Naive B cell (primary cell): Measurements from ENCODE around the gene P4HA2. TPM values are rescaled to one million over a fixed set of nuclear protein-coding genes. Genes with fewer than 3 reads are reported as not detected.
"Not testable (repeated sequence)": the region's sequence is repeated elsewhere in the genome, so short reads cannot be mapped to it uniquely, and the experiment has no call there.

Experiments used
- ATAC-seq, 2 donors: fragments of 150-1000 bp; cut with Tn5 transposase; 2 replicates each; pipeline ENCODE4 v1.10.0; 2021; ENCODE audit warnings: low read depth in 2 of 2, mild to moderate bottlenecking in 2 of 2, moderate library complexity in 2 of 2
- DNase-seq: peaks from one replicate; pipeline ENCODE4 v3.0.0; 2022
- H3K27ac Mint-ChIP-seq, 6 donors: one replicate each; pipeline ENCODE4 v1.8.0; 2020 to 2022; ENCODE audit warnings: mild to moderate bottlenecking in 6 of 6, mixed read lengths in 6 of 6, moderate library complexity in 5 of 6, inconsistent platforms in 2 of 6
- H3K27me3 Mint-ChIP-seq, 3 donors: one replicate each; pipeline ENCODE4 v1.8.0; 2021 to 2022; ENCODE audit warnings: mixed read lengths in 3 of 3, mild to moderate bottlenecking in 1 of 3
- H3K36me3 Mint-ChIP-seq, 2 donors: one replicate each; pipeline ENCODE4 v1.8.0; 2020 to 2022; ENCODE audit warnings: mixed read lengths in 2 of 2, inconsistent platforms in 1 of 2, mild to moderate bottlenecking in 1 of 2
- H3K4me1 Mint-ChIP-seq, 3 donors: one replicate each; pipeline ENCODE4 v1.8.0; 2020 to 2022; ENCODE audit warnings: mixed read lengths in 3 of 3, inconsistent platforms in 1 of 3, mild to moderate bottlenecking in 1 of 3, moderate library complexity in 1 of 3
- H3K4me3 Mint-ChIP-seq, 8 donors: one replicate each; pipeline ENCODE4 v1.8.0; 2020 to 2022; ENCODE audit warnings: mild to moderate bottlenecking in 8 of 8, mixed read lengths in 8 of 8, moderate library complexity in 8 of 8, inconsistent platforms in 2 of 8
- H3K9me3 Mint-ChIP-seq, 7 donors: one replicate each; pipeline ENCODE4 v1.8.0; 2020 to 2022; ENCODE audit warnings: mixed read lengths in 7 of 7, mild to moderate bottlenecking in 5 of 7, inconsistent platforms in 2 of 7, moderate library complexity in 1 of 7
- polyA plus RNA-seq, 6 donors: library from polyadenylated mRNA; unstranded; fragments of 300-500 nt; fragmentation: Illumina TruSeq; gene quantifications; one replicate each; pipeline ENCODE4 v1.2.3, GENCODE V29; 2021; ENCODE audit warnings: low read depth in 6 of 6

The P4HA2 gene
- polyA plus RNA-seq, 6 donors from 2014 or later, result 0.45 to 0.73 TPM; not detected in 4

DNA sequence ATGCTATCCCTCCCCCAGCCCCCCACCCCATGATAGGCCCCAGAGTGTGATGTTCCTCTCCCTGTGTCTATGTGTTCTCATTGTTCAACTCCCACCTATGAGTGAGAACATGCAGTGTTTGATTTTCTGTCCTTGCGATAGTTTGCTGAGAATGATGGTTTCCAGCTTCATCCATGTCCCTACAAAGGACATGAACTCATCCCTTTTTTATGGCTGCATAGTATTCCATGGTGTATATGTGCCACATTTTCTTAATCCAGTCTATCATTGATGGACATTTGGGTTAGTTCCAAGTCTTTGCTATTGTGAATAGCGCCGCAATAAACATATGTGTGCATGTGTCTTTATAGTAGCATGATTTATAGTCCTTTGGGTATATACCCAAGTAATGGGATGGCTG lies 82.3 kb downstream of the P4HA2 start:
- H3K36me3 Mint-ChIP-seq, result peaks cover 9 to 20% of the 10 kb centered on the region in 2 donors
- not testable (repeated sequence) for H3K4me1 Mint-ChIP-seq, ATAC-seq, H3K4me3 Mint-ChIP-seq, DNase-seq, H3K27ac Mint-ChIP-seq
- peaks cover 5 to 22% (median 14%) of the 10 kb centered on the region in 3 donors for H3K27me3 Mint-ChIP-seq
- peaks cover 16 to 50% (median 35%) of the 10 kb centered on the region in 7 donors for H3K9me3 Mint-ChIP-seq

DNA sequence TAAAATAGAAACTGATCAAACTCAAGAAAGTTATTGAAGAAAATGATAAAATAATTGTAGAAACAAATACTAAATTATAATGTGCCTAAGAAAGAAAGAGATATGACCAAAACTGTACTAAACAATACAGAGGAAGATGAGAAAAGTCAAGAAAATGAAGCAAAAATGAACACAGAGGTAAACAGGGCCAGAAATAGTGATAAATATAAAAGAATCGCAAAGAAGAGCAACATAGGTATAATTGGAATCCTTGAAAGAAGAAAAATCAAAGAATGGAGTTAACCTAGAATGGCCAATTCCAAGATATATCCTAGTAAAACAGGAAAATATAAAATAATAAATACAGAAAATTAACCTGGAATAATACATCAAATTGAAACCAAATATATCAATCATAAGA lies 84.5 kb downstream of the P4HA2 start:
- H3K4me3 Mint-ChIP-seq, result no peak overlapping the region
- peaks cover 5 to 24% (median 20%) of the 10 kb centered on the region in 3 donors for H3K27me3 Mint-ChIP-seq
- peaks cover 16 to 69% (median 42%) of the 10 kb centered on the region in 7 donors for H3K9me3 Mint-ChIP-seq
- H3K4me1 Mint-ChIP-seq, result no peaks in the 10 kb centered on the region
- no peak for DNase-seq
- peaks cover 9 to 29% of the 10 kb centered on the region in 2 donors for H3K36me3 Mint-ChIP-seq
- no peak overlapping the region for H3K27ac Mint-ChIP-seq
- ATAC-seq, result no peak

DNA sequence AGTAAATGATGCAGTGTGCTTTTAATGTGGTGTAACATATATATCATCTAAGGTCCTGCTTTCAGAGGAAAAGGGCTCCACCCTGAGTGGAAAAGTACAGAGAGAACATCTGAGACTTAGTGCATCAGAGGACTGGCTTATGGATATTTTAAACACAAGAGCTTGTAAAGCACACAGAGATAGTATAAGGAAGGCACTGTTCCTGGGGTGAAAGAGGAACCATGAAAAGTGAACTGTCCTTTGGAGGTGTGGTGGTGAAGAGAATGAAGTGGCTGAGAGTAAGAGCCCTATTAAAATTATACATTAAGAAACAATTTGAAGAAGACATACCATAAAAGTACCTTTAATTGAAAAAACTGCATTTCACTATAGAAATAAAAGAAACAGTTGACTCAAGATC lies 85.2 kb downstream of the P4HA2 start:
- H3K36me3 Mint-ChIP-seq, result peaks cover 9 to 29% of the 10 kb centered on the region in 2 donors
- H3K9me3 Mint-ChIP-seq, result peaks cover 16 to 69% (median 42%) of the 10 kb centered on the region in 7 donors
- H3K27ac Mint-ChIP-seq, result no peak overlapping the region
- H3K4me3 Mint-ChIP-seq, result no peak overlapping the region
- no peak for DNase-seq
- no peaks in the 10 kb centered on the region for H3K4me1 Mint-ChIP-seq
- no peak for ATAC-seq
- H3K27me3 Mint-ChIP-seq, result peaks cover 5 to 24% (median 13%) of the 10 kb centered on the region in 3 donors

Other genes starting within 250 kb of the P4HA2 start
- gene ACSL6, start 216.2 kb downstream of the P4HA2 start, polyA plus RNA-seq, result under 1 TPM in 1 of 6 donors, not detected in 5; 0.16 TPM
- gene IL3, start 167.2 kb downstream of the P4HA2 start, polyA plus RNA-seq, result not detected
- not detected for gene CSF2, start 154.1 kb downstream of the P4HA2 start, polyA plus RNA-seq
- gene PDLIM4, start 29.8 kb upstream of the P4HA2 start, polyA plus RNA-seq, result not detected
- not detected for gene SLC22A4, start 66.5 kb upstream of the P4HA2 start, polyA plus RNA-seq
- gene SLC22A5, start 141.9 kb upstream of the P4HA2 start, polyA plus RNA-seq, result 1 to 10 TPM; 1.5 to 3.1 (median 1.9) TPM